ENCODE results near the gene LYAR.
"Not testable (repeated sequence)": the region's sequence is repeated elsewhere in the genome, so short reads cannot be mapped to it uniquely, and the experiment has no call there.

The LYAR gene

DNA sequence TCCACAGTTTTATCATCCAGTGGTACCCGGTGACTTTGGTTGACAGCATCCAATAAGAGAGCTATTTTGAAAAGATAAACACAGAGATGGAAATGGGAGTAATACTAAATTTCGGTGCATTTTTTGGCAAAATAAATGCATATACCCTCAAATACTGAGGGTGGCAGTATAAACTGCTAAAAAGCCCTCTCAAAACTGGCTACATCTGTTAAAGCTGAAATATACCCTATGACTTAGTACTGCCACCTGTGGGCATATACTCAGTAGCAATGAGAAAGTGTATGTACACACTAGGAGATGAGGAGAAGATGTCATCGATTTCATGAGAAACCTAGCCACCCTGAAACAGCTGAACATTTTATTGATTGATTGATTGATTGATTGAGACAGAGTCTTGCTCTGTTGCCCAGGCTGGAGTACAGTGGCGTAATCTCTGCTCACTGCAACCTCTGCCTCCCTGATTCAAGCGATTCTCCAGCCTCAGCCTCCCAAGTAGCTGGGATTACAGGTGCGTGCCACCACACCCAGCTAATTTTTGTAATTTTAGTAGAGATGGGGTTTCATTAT is 29.7 kb downstream of the LYAR start:
- DNase-seq (ENCODE audit: low spot score), result peak; percentile 80

DNA sequence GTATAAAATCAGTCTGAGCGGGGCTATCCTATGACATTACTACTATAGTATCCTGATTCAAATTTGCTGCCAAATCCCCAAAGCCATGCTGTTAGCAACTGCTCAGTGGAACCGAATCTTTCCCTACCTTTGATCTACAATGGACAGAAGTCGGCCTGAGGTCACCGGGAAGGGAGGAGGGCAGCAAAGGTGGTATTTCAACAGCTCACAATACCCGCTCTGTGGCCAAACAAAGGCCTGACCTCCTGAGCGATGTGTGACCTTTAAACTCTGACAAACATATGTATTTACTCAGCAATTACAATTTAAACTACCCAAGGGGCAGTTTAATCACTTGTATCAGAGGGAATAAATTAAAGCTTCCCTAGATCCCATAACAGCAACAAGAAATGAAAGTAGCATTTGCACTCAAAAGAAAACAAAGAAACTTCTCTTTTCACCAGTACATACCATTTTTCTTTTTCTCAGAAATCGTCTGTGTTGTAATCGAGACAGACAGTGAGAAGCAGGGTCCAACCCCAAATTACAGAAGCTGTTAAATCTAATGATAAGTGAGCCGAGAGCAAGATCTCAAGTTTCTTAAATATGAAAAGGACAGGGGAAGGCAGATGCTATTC is 30.4 kb downstream of the LYAR start:
- no peak for DNase-seq (ENCODE audit: low spot score)

DNA sequence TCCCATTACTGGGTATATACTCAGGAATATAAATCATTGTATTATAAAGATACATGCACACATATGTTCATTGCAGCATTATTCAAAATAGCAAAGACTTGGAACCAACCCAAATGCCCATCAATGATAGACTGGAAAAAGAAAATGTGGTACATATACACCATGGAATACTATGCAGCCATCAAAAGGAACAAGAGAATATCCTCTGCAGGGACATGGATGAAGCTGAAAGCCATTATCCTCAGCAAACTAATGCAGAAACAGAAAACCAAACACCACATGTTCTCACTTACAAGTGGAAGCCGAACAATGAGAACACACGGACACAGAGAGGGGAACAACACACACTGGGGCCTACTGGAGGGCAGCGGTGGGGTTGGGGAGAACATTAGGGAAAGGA is 32.2 kb downstream of the LYAR start:
- not testable (repeated sequence) for DNase-seq (ENCODE audit: low spot score)

DNA sequence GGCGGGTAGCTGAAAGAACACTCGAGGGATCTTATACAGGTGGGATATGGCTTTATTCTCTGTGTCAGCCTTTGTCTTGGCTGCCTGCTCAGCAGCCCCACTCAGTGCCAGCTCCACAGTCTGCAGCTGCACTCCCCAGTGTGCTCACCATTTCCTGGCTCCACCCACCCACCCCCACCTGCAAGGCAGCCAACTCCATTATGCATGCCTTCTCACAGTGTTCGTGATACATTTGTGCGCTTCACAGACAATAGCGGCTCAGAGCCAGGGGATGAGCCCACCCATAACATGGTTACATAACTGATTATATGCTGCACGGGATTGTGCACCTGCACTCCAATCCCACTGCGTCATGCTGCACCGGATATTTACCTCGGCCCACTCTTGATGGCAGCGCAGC is 33.2 kb downstream of the LYAR start:
- no peak for DNase-seq (ENCODE audit: low spot score)

DNA sequence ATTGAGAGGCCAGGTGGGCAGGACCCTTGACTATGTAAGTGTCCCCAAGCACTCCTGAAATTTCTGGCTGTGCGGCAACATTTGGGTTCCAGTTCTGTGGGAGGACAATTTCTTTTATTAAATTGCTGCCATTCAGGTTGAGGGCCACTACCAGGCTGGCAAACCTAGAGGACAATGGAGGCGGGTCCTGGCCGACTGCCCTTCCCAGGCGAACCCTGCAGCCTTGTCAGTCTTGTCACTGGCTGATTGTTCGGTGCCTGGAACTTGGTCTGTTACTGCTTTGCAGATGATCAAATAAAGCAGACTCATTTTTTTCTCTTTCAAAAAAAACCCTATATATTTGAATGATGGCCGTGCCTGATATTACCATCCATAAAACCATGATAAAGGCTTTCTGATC is 35.3 kb downstream of the LYAR start:
- DNase-seq (ENCODE audit: low spot score), result no peak

DNA sequence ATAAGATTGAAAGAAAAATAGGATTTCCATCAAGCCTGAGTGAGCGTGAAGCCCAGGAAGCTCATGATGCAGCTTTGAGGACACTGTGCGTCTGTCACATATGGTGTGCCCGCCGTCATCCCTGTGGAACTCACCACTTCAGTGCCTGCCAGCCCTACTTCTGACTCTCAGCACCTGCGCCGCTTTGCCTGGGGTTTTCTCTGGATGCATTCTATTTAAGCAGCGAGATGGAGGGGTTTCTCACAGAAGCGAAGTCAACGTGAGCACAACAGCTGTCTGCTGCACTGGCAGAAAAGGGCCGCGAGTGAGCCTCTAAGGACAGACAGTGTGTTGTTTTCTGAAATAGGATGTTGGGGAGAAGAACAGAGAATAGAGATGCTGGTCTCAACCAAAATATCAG is 35.8 kb downstream of the LYAR start:
- DNase-seq (ENCODE audit: low spot score), result no peak

DNA sequence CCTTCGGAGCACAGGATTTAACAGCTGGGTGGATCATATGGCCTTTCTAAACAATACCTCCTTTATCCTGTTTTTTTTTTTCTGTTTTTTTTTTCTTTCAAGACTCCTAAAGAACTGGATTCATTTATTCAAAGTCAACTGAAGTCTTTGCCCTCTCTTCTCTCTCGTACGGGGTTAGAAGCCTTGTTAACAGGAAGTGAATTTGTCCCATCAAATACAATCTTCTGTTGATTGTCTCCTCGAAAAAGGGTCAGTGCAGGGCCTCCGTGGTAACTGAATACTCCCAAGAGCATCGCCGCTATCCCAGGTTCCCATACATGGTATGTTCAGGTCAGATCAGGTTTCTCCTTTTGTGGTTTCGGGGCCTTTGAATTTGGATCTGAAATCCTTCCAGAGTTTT is 40.1 kb downstream of the LYAR start:
- no peak for DNase-seq (ENCODE audit: low spot score)

DNA sequence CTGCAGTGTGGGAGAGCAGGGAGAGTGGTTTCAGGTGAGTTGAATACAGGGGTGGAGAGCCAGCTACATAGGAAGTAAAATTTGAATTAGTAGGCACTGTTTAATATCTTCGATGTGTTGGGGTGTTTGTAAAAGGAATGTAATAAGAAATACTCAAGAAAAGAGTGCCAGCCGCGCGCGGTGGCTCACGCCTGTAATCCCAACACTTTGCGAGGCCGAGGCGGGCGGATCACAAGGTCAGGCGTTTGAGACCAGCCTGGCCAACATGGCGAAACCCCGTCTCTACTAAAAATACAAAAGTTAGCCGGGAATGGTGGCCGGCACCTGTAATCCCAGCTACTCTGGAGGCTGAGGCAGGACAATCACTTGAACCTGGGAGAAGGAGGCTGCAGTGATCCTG is 40.6 kb downstream of the LYAR start:
- DNase-seq (ENCODE audit: low spot score), result not testable (repeated sequence)

DNA sequence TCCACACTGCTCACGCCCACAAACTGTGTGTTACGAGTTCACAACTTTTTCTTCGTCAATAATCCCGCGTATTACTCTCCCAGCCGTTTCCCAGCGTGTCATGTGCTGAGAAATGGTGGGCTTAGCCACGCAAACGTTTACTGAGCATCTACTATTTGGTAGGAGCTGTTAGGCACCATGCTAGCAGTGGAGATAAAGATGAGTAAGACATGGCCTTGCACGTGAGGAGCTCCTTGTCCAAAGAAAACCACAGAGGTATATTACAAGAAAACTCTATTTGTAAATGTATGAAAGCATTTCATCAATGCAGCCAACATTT is 41.1 kb downstream of the LYAR start:
- no peak for DNase-seq (ENCODE audit: low spot score)

DNA sequence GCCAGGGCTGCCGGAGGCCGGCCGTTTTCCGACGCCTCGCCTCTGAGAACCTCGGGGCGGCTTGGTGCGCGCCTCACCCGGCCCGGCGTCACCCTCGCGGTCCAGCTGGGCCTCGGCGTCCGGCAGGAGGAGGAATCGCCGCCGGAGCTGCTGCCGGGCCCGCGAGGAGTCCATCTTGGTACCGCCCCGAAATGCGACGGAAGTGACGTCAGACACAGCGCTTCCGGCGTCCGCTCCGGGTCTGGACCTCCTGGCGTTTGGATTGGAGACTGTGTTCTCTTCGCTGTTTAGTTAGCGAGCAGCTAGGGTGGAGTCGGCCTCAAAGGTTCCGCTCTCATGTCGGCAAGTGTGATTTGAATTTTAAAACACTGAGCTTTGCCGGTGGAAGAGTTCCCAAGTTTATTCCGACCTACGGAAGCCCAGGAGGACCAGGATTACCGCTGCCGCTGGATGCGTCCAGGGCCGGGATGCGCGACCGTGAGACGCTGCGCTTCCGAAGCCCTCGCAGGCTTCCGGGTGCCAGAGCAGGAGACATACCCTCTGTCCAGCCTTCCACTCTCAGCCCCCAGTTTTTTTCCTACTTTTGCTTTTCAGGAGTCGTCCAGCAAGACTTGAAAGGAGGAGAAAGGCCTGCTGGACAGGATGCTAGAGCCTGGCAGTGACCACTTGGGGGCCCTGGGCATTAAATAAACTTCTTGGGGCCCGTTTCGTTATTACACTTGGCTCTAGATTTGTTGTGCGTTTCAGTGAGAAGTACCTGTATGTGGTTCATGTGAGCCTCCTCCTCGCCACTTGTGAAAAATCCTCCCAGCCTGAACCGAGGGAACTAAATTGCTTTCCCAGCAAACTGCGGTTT is 41.7 kb downstream of the LYAR start, which contains the start of gene TMEM128:
TSS of gene TMEM128 (minus strand) at position 195 of the 856 bp plus-strand sequence. CDS start at position 174, 21 bp downstream.
- peak; percentile 92 for DNase-seq (ENCODE audit: low spot score)

DNA sequence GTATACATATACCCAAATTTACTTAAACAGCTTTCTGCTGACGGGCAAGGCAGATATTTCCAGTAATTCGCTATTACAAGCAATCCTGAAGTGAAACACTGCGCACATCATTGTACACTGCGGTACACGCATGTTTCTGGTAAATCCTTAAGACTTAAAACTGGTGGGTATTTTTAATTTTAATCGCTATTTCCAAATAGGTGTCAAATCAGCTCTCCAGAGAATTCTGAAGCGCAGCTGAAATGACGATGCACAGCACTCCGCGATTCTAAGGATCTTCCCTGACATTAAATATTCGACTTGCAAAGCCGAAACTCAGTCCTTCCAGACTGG is 42.3 kb downstream of the LYAR start:
- DNase-seq (ENCODE audit: low spot score), result no peak

DNA sequence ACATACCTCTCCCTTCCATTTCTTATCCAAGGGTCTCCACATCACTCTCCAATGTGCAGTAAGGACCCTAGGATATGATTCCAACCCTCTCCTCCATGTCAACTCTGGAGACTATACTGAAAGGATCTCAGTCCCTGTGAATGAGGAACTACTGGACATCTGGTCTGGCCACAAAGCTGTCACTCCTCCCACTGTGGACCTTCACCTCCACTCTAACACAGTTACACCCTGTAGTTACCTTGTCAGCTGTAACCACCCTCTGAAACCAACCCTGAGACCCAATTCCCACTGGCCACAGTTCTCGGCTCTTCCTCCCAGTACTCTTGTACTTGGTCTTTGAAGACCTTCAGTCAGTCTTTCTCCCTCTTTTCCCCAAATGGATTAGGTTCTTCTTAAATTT is 44.8 kb downstream of the LYAR start:
- DNase-seq (ENCODE audit: low spot score), result no peak

DNA sequence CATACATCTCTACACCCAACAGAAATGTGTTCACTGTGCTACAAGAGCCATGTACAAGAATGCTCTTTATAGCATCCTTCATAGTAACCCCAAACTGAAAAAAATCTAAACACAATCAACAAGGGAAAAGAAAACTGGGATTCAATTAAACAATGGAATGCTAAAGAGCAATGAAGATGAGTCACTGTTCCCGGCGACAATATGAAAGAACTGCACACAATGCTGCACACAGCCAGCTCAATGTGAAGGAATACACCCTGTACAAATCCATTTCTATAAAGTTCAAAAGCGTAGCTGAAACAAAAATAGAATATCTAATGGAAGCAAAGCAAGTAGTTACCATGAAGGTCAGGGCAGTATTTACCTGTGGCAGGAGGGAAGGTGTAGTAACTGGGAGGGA is 50.4 kb downstream of the LYAR start:
- not testable (repeated sequence) for DNase-seq (ENCODE audit: low spot score)

DNA sequence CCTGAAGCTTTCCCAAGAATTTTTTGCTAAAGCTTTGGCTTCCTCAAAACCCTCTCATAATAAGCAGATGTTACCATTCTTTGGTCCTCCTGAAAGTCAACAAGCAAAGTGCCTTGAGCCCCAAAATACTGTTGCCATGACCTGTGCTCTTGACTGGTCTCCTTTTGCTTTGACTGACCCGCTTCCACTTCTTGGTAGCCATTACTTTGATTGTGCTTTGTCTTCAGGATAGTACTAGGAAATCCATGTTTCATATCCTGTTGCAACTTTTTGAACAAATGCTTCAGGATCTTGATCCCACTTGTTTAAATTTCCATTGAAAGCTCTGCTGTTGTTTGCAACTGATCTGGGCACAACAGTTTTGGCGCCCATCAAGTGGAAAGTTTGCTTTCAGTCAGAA is 56.3 kb downstream of the LYAR start:
- no peak for DNase-seq (ENCODE audit: low spot score)

DNA sequence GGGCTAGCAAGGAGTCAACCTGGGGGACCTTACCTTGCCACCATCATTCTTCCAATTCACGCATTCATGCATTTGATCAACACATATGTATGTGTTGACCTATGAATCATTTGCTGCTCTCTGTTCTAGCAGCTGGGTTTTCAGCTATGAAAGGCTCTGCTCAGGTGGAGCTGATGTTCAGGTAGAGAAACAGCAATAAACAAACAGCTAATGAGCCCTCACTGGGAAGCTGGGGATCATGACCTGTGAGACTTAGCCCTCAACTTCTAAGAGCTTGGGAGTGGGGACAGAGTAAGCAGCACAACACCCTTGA is 61.6 kb downstream of the LYAR start:
- DNase-seq (ENCODE audit: low spot score), result no peak

DNA sequence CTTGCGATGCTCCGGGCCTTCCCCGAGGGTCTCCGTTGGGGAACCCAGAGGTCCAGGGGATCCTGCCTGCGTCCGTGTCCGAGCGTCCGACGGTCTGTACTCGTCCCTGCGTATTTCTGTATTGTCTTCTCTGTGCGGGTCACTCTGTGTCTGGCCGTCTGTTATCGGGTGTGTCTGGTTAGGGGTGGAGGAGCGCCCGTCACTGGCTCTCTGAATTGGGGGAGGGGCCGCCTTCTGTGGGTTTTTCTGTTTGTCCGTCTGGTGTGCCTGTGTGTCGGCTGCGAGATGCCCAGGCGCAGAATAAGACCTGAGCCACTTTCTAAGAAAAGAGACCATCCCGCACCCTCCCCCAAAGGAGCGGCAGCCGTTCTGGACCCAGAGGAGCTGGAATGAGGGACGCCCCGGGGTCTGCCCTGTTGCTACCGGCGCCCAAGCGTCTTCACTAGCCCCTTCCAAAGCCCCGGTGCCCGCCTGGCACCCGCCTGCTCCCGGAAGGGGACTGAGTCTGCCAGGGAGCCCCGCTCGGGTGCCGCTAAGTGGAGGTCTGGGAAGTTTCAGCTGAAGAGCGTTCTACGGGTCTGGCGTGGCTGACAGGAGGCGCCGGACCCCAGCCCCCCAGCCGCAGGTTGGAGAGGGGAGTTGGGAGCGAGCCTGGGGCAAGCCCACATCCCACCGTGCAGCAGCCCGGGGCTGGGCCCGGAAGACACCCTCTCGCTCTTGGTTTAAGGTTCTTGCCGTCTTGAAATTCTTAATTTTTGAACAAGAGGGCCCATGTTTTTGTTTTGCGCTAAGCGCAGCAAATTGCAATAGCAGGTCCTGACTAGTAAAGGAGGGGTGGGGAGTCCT is 62.2 kb downstream of the LYAR start:
- no peak for DNase-seq (ENCODE audit: low spot score)

DNA sequence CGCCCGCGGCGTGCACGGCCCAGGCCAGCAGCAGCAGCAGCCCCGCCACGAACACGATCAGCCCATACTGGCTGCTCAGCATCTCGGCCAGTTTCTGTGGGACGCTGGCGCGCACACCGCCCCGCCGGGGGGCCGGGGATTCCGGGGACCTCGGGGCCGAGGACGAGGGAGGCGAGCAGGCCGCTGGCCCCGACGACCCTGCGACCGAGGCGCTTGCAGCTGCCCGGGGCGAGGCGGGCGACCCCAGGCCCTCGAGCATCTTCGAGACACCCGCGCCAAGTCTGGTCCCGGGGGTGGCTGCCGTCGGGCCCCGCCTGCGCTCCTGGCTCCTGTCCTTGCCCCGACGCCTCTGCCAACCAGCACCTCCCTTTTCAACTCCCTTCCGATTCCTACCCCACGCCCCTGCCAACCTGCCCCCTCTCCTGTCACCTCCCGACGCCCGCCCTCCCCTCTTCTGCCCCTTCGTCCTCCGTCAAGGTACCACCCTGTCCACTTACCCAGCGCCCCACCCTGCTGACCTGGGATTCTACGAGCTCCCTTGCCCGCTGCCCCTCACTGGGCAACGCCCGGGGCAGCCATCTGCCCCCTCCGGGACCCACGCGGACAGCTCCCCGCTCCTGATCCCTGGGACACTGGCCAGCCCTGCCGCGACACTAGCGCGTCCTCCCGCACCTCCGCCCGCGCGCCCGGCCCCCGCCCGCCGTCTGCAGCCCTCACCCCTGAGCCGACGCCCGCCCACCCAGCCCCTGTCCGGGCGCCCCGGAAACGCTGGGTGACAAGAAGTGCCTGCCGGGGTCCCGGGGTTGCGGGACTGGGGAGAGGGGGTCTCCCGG is 63.1 kb downstream of the LYAR start, which contains the start of gene OTOP1:
TSS of gene OTOP1 (minus strand) at position 324 of the 833 bp plus-strand sequence. CDS start at position 259, 65 bp downstream.
- no peak for DNase-seq (ENCODE audit: low spot score)

DNA sequence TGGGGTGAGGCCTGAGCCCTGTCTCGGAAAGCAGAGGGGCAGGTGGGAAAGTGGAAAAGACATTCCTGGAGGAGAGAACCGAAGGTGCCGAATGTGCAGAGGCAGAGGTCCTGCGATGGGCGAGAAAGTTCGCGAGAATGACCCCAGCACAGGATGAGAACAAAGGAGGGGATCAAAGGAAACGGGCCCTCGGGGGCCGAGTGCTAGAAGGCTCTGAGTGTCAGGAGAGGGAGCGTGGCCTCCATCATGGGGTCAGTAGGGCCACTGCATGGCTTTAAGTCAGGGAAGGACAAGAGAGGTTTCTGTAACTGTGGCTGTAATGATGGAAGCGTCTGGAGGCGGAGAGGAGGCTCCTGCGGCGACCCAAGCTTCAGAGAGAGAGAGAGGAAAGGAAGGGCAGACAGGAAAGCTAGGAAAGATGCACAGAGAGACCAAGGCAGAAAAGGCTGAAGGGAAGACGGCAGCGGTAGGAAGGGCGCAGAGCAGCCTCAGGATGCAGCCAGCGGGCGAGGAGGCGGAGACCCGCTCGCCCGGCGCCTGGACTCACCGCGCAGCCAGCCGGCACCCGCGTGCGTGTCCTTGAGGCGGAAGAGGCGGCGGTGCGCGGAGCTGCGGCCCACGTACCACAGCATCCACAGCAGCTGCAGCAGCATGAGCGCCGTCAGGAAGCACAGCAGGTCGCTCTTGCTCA is 63.9 kb downstream of the LYAR start:
- DNase-seq (ENCODE audit: low spot score), result no peak

All from CD4-positive, alpha-beta T cell treated with Interleukin-2 at 100 ng/mL for 4 hours (primary cell).